ENCODE data around the gene SLA2. TPM values are rescaled to one million over a fixed set of nuclear protein-coding genes. Genes with fewer than 3 reads are reported as not detected.
"Not testable (repeated sequence)": the region's sequence is repeated elsewhere in the genome, so short reads cannot be mapped to it uniquely, and the experiment has no call there.

SLA2 gene
- polyA plus RNA-seq, 4 donors: 0.24 to 0.72 (median 0.32) TPM

GRCh38 chr20:36613974-36614373 lies 32.0 kb downstream of the SLA2 start:
- DNase-seq (ENCODE audit: low read depth in 4 of 4, low spot score in 3 of 4): no peak

GRCh38 chr20:36611625-36612024 lies 34.4 kb downstream of the SLA2 start:
- no peak for DNase-seq (ENCODE audit: low read depth in 4 of 4, low spot score in 3 of 4)

- DNase-seq (ENCODE audit: low read depth in 4 of 4, low spot score in 3 of 4): not testable (repeated sequence)
Measured at GRCh38 chr20:36608388-36608728, 37.6 kb downstream of the SLA2 start.

GRCh38 chr20:36607586-36608387 lies 38.2 kb downstream of the SLA2 start:
- DNase-seq (ENCODE audit: low read depth in 4 of 4, low spot score in 3 of 4): no peak

- DNase-seq (ENCODE audit: low read depth in 4 of 4, low spot score in 3 of 4): no peak
Measured at GRCh38 chr20:36606158-36607066, 39.6 kb downstream of the SLA2 start.

GRCh38 chr20:36605399-36606157 lies 40.4 kb downstream of the SLA2 start, which contains the start of gene RAB5IF:
Gene RAB5IF (plus strand): TSS chr20:36605779. CDS start chr20:36605952, 173 bp downstream.
- DNase-seq (ENCODE audit: low read depth in 4 of 4, low spot score in 3 of 4): peak; percentile 99 to 100 (median 99)

GRCh38 chr20:36604952-36605398 lies 41.0 kb downstream of the SLA2 start:
- DNase-seq (ENCODE audit: low read depth in 4 of 4, low spot score in 3 of 4): no peak

GRCh38 chr20:36601540-36601939 lies 44.5 kb downstream of the SLA2 start:
- no peak for DNase-seq (ENCODE audit: low read depth in 4 of 4, low spot score in 3 of 4)

- no peak for DNase-seq (ENCODE audit: low read depth in 4 of 4, low spot score in 3 of 4)
Measured at GRCh38 chr20:36599912-36600345, 46.1 kb downstream of the SLA2 start.

GRCh38 chr20:36593347-36593929 lies 52.6 kb downstream of the SLA2 start:
- DNase-seq (ENCODE audit: low read depth in 4 of 4, low spot score in 3 of 4): no peak

- no peak for DNase-seq (ENCODE audit: low read depth in 4 of 4, low spot score in 3 of 4)
Measured at GRCh38 chr20:36591854-36592641, 53.9 kb downstream of the SLA2 start.

- DNase-seq (ENCODE audit: low read depth in 4 of 4, low spot score in 3 of 4): no peak
Measured at GRCh38 chr20:36591281-36591680, 54.7 kb downstream of the SLA2 start.

- DNase-seq (ENCODE audit: low read depth in 4 of 4, low spot score in 3 of 4): no peak
Measured at GRCh38 chr20:36587388-36588070, 58.5 kb downstream of the SLA2 start.

- DNase-seq (ENCODE audit: low read depth in 4 of 4, low spot score in 3 of 4): no peak
Measured at GRCh38 chr20:36585410-36586125, 60.4 kb downstream of the SLA2 start.

GRCh38 chr20:36584018-36584481 lies 61.9 kb downstream of the SLA2 start:
- no peak for DNase-seq (ENCODE audit: low read depth in 4 of 4, low spot score in 3 of 4)

GRCh38 chr20:36582821-36583220 lies 63.2 kb downstream of the SLA2 start:
- no peak for DNase-seq (ENCODE audit: low read depth in 4 of 4, low spot score in 3 of 4)

GRCh38 chr20:36582322-36582721 lies 63.7 kb downstream of the SLA2 start:
- DNase-seq (ENCODE audit: low read depth in 4 of 4, low spot score in 3 of 4): no peak

- DNase-seq (ENCODE audit: low read depth in 4 of 4, low spot score in 3 of 4): no peak
Measured at GRCh38 chr20:36579996-36580545, 65.9 kb downstream of the SLA2 start.

Measured in left renal pelvis (tissue), 4 donors.